GM23338 (cell line): ENCODE results near the gene RPH3AL. TPM values are rescaled to one million over a fixed set of nuclear protein-coding genes. Genes with fewer than 3 reads are reported as not detected.

Experiments used
- ATAC-seq: fragments of 200-7000 bp; cut with Tn5 transposase; 3 replicates; pipeline ENCODE4 v1.9.1; 2020
- DNase-seq: peaks from one replicate; pipeline ENCODE4 v3.0.0-alpha.2; 2015; ENCODE audit warnings: low spot score
- H2AFZ ChIP-seq: fragments of 200-600 bp; sonication (generic); 2 replicates; pipeline ENCODE4 v1.8.0; 2016; ENCODE audit warnings: antibody characterized with exemption, mild to moderate bottlenecking, moderate library complexity
- H3F3A ChIP-seq: fragments of 200-600 bp; sonication (generic); replicated peaks from 2 replicates; pipeline ENCODE4 v1.8.0; 2017; ENCODE audit warnings: antibody characterized with exemption, mixed run types, low read depth
- H3K27ac ChIP-seq: fragments of 200-600 bp; sonication (generic); 2 replicates; pipeline ENCODE4 v1.6.1; 2016; ENCODE audit warnings: low read depth
- H3K27me3 ChIP-seq: fragments of 200-600 bp; sonication (generic); 2 replicates; pipeline ENCODE4 v1.8.0; 2016; ENCODE audit warnings: mild to moderate bottlenecking, mixed run types, moderate library complexity; ENCODE audit not compliant: insufficient read depth
- H3K36me3 ChIP-seq: fragments of 200-600 bp; sonication (generic); 2 replicates; pipeline ENCODE4 v1.8.0; 2016; ENCODE audit warnings: mild to moderate bottlenecking; ENCODE audit not compliant: insufficient read depth
- H3K4me1 ChIP-seq: fragments of 200-600 bp; sonication (generic); 2 replicates; pipeline ENCODE4 v1.8.0; 2016; ENCODE audit warnings: mild to moderate bottlenecking, moderate library complexity; ENCODE audit not compliant: insufficient read depth
- H3K4me2 ChIP-seq: fragments of 200-600 bp; sonication (generic); 2 replicates; pipeline ENCODE4 v1.7.1; 2017; ENCODE audit warnings: mixed run types
- H3K4me3 ChIP-seq: fragments of 200-600 bp; sonication (generic); 2 replicates; pipeline ENCODE4 v1.6.1; 2016; ENCODE audit warnings: mixed run types
- H3K79me2 ChIP-seq: fragments of 200-600 bp; sonication (generic); replicated peaks from 2 replicates; pipeline ENCODE4 v1.8.0; 2017; ENCODE audit warnings: mild to moderate bottlenecking; ENCODE audit not compliant: insufficient read depth
- H3K9me2 ChIP-seq: fragments of 200-600 bp; sonication (generic); 2 replicates; pipeline ENCODE4 v1.8.0; 2017; ENCODE audit not compliant: insufficient read depth
- H4K20me1 ChIP-seq: fragments of 200-600 bp; sonication (generic); replicated peaks from 2 replicates; pipeline ENCODE4 v1.8.0; 2017; ENCODE audit warnings: mild to moderate bottlenecking; ENCODE audit not compliant: insufficient read depth
- H3K27ac Mint-ChIP-seq: 2 replicates; pipeline ENCODE4 v1.8.0; 2020; ENCODE audit warnings: inconsistent platforms, mild to moderate bottlenecking, moderate library complexity, mixed read lengths
- H3K27me3 Mint-ChIP-seq: 3 replicates; pipeline ENCODE4 v1.8.0; 2022; ENCODE audit warnings: low read depth, mild to moderate bottlenecking, moderate library complexity, mixed read lengths, inconsistent platforms; ENCODE audit not compliant: insufficient read depth, poor library complexity
- H3K36me3 Mint-ChIP-seq: 3 replicates; pipeline ENCODE4 v1.8.0; 2021; ENCODE audit warnings: low read depth, mild to moderate bottlenecking, inconsistent platforms, moderate library complexity, mixed read lengths
- H3K4me1 Mint-ChIP-seq: 3 replicates; pipeline ENCODE4 v1.8.0; 2020; ENCODE audit warnings: mild to moderate bottlenecking, inconsistent platforms, mixed read lengths
- H3K4me3 Mint-ChIP-seq: 3 replicates; pipeline ENCODE4 v1.8.0; 2021; ENCODE audit warnings: moderate library complexity, mild to moderate bottlenecking, inconsistent platforms, mixed read lengths
- H3K9me3 Mint-ChIP-seq: 3 replicates; pipeline ENCODE4 v1.8.0; 2020; ENCODE audit warnings: moderate library complexity, mild to moderate bottlenecking, inconsistent platforms, mixed read lengths
- CREB1 ChIP-seq: fragments of 250-450 bp; sonication (Bioruptor Pico); IDR thresholded peaks from 2 replicates; pipeline ENCODE4 v1.5.0; 2020; ENCODE audit warnings: low read depth, mild to moderate bottlenecking, moderate library complexity
- CTCF ChIP-seq, 2 experiments: fragments of 200-600 bp in 1 of 2; sonication (generic) in 1 of 2; conservative IDR thresholded peaks; 2 replicates each; pipeline versions ENCODE4 v1.5.1 to v1.6.1; 2016 to 2017; ENCODE audit warnings: antibody characterized with exemption in 2 of 2, low read depth in 2 of 2, mild to moderate bottlenecking in 2 of 2, moderate library complexity in 1 of 2
- ETS1 ChIP-seq: IDR thresholded peaks from 2 replicates; pipeline ENCODE4 v1.6.1; 2016; ENCODE audit warnings: antibody characterized with exemption
- EZH2 ChIP-seq: fragments of 200-600 bp; sonication (generic); IDR thresholded peaks from one replicate; pipeline ENCODE4 v1.8.0; 2017; ENCODE audit warnings: antibody characterized with exemption, mild to moderate bottlenecking, low read depth; ENCODE audit not compliant: unreplicated experiment
- EZH2phosphoT487 ChIP-seq: fragments of 200-600 bp; sonication (generic); IDR thresholded peaks from one replicate; pipeline ENCODE4 v1.8.1; 2018; ENCODE audit warnings: antibody characterized with exemption; ENCODE audit not compliant: unreplicated experiment
- JUNB ChIP-seq: IDR thresholded peaks from one replicate; pipeline ENCODE4 v1.6.1; 2016; ENCODE audit warnings: antibody characterized with exemption; ENCODE audit not compliant: unreplicated experiment
- NANOG ChIP-seq: IDR thresholded peaks from 2 replicates; pipeline ENCODE4 v1.6.1; 2016; ENCODE audit warnings: antibody characterized with exemption, borderline replicate concordance
- POLR2AphosphoS5 ChIP-seq: IDR thresholded peaks from 2 replicates; pipeline ENCODE4 v1.6.1; 2016; ENCODE audit warnings: antibody characterized with exemption, low read depth
- REST ChIP-seq: IDR thresholded peaks from one replicate; pipeline ENCODE4 v1.6.1; 2018; ENCODE audit warnings: antibody characterized with exemption; ENCODE audit not compliant: unreplicated experiment
- STAT1 ChIP-seq: IDR thresholded peaks from one replicate; pipeline ENCODE4 v1.6.1; 2016; ENCODE audit warnings: antibody characterized with exemption; ENCODE audit not compliant: unreplicated experiment
- ZNF114 ChIP-seq: fragments of 250-450 bp; sonication (Bioruptor Pico); IDR thresholded peaks from 2 replicates; pipeline ENCODE4 v1.5.0; 2020; ENCODE audit warnings: mild to moderate bottlenecking, moderate library complexity
- ZNF331 ChIP-seq: fragments of 250-450 bp; sonication (Bioruptor Pico); IDR thresholded peaks from 2 replicates; pipeline ENCODE4 v1.5.0; 2020; ENCODE audit warnings: low read depth, mild to moderate bottlenecking, moderate library complexity
- ZNF462 ChIP-seq: fragments of 250-450 bp; sonication (Bioruptor Pico); IDR thresholded peaks from 2 replicates; pipeline ENCODE4 v1.5.0; 2020; ENCODE audit warnings: mild to moderate bottlenecking, moderate library complexity
- polyA plus RNA-seq: library from polyadenylated mRNA; unstranded; fragments of >200 nt; fragmentation: Nextera tagmentation; extraction: Ambion mirVana; gene quantifications from 2 replicates; pipeline ENCODE4 v1.2.1, GENCODE V29; 2016
- total RNA-seq: library from RNA; depleted of rRNA; stranded (reverse); fragments of >200 nt; shearing (Covaris generic); gene quantifications from 2 replicates; pipeline ENCODE4 v1.2.3, GENCODE V29; 2014

Gene RPH3AL
- total and polyA plus RNA-seq, 2 experiments from 2014 or later, result 2.7 to 6.3 TPM

GRCh38 chr17:182050-182751 is 170.4 kb downstream of the RPH3AL start:
- H4K20me1 ChIP-seq, result no peaks in the 10 kb centered on the region
- no peak for TF ChIP-seq CTCF (conservative IDR thresholded peaks at IDR 0.05; ENCODE audit: low read depth in 2 of 2)
- TF ChIP-seq EZH2phosphoT487, result no peak
- no peak for TF ChIP-seq ZNF114 (CRISPR knock-in tag)
- no peak for TF ChIP-seq ETS1
- TF ChIP-seq CREB1 (CRISPR knock-in tag), result no peak
- TF ChIP-seq REST, result no peak
- TF ChIP-seq ZNF462 (CRISPR knock-in tag), result no peak
- TF ChIP-seq EZH2, result no peak
- no peak for TF ChIP-seq STAT1
- no peak for TF ChIP-seq JUNB
- no peak for TF ChIP-seq ZNF331 (CRISPR knock-in tag)
- no peak for TF ChIP-seq POLR2AphosphoS5
- no peak for TF ChIP-seq NANOG
- no peak overlapping the region for H3K27ac Mint-ChIP-seq
- H3K27me3 Mint-ChIP-seq, result peaks cover 30% of the 10 kb centered on the region
- H3K27me3 ChIP-seq, result peaks cover 42% of the 10 kb centered on the region
- no peaks in the 10 kb centered on the region; the same call in 2 of the 3 replicates for H3K36me3 Mint-ChIP-seq
- peak; percentile 44 for DNase-seq
- H3K4me2 ChIP-seq, result peak overlapping the region; percentile 76
- peak; percentile 10 for ATAC-seq
- H3K4me1 ChIP-seq, result peaks cover 7% of the 10 kb centered on the region
- H3K4me3 ChIP-seq, result peak overlapping the region; percentile 56
- H3K9me2 ChIP-seq, result no peaks in the 10 kb centered on the region
- no peaks in the 10 kb centered on the region for H3K9me3 Mint-ChIP-seq
- H3K4me1 Mint-ChIP-seq, result peaks cover 16% of the 10 kb centered on the region
- H3K79me2 ChIP-seq, result no peaks in the 10 kb centered on the region
- H2AFZ ChIP-seq, result peak overlapping the region; percentile 97; the same call in 1 of the 2 replicates
- peak overlapping the region; percentile 69 for H3K4me3 Mint-ChIP-seq
- no peak overlapping the region for H3K27ac ChIP-seq
- H3F3A ChIP-seq, result peaks cover 10% of the 10 kb centered on the region; the same call in 1 of the 2 replicates
- H3K36me3 ChIP-seq, result no peaks in the 10 kb centered on the region
